OCI-LY1 (cell line): ENCODE results near the gene RAD51B.

ENCODE experiments used
- H2AFZ ChIP-seq: fragments of 200-600 bp; sonication (generic), shearing (Covaris generic); 2 replicates; pipeline ENCODE4 v1.6.0; 2014; ENCODE audit warnings: antibody characterized with exemption, mild to moderate bottlenecking, low read length
- H3F3A ChIP-seq: fragments of 200-600 bp; sonication (generic), shearing (Covaris generic); 2 replicates; pipeline ENCODE4 v1.6.0; 2014; ENCODE audit warnings: mild to moderate bottlenecking, antibody characterized with exemption, low read length, moderate library complexity; ENCODE audit not compliant: insufficient read depth
- H3K27ac ChIP-seq: fragments of 200-600 bp; sonication (generic); 2 replicates; pipeline ENCODE4 v1.5.1; 2014; ENCODE audit warnings: low read length, mixed run types, mild to moderate bottlenecking, low read depth; ENCODE audit not compliant: poor library complexity, severe bottlenecking
- H3K27me3 ChIP-seq: fragments of 200-600 bp; sonication (generic); 2 replicates; pipeline ENCODE4 v1.6.0; 2014; ENCODE audit warnings: antibody characterized with exemption, mild to moderate bottlenecking, low read length, moderate library complexity; ENCODE audit not compliant: insufficient read depth
- H3K36me3 ChIP-seq: fragments of 200-600 bp; sonication (generic); 2 replicates; pipeline ENCODE4 v1.6.1; 2014; ENCODE audit warnings: mild to moderate bottlenecking, antibody characterized with exemption, low read length, moderate library complexity, mixed read lengths; ENCODE audit not compliant: insufficient read depth
- H3K4me1 ChIP-seq: fragments of 200-600 bp; sonication (generic); 2 replicates; pipeline ENCODE4 v1.5.1; 2014; ENCODE audit warnings: mild to moderate bottlenecking, low read length, moderate library complexity; ENCODE audit not compliant: insufficient read depth, severe bottlenecking
- H3K4me2 ChIP-seq: fragments of 200-600 bp; sonication (generic), shearing (Covaris generic); 2 replicates; pipeline ENCODE4 v1.6.1; 2014; ENCODE audit warnings: low read length
- H3K4me3 ChIP-seq: fragments of 200-600 bp; sonication (generic); 2 replicates; pipeline ENCODE4 v1.5.1; 2014; ENCODE audit warnings: low read length, low read depth, mild to moderate bottlenecking, mixed read lengths; ENCODE audit not compliant: poor library complexity, severe bottlenecking
- H3K79me2 ChIP-seq: fragments of 200-600 bp; shearing (Covaris generic); 2 replicates; pipeline ENCODE4 v1.6.1; 2016; ENCODE audit warnings: mixed run types, low read length, mixed read lengths; ENCODE audit not compliant: insufficient read depth
- H3K9ac ChIP-seq: fragments of 200-600 bp; sonication (generic), shearing (Covaris generic); 2 replicates; pipeline ENCODE4 v1.6.1; 2014; ENCODE audit warnings: mild to moderate bottlenecking, low read length, mixed read lengths
- H3K9me2 ChIP-seq: fragments of 200-600 bp; sonication (generic), shearing (Covaris generic); 2 replicates; pipeline ENCODE4 v1.6.1; 2014; ENCODE audit warnings: low read depth, mild to moderate bottlenecking, low read length, mixed read lengths
- H3K9me3 ChIP-seq: fragments of 200-600 bp; shearing (Covaris generic); 2 replicates; pipeline ENCODE4 v1.6.1; 2014; ENCODE audit warnings: low read length, mixed read lengths
- H4K20me1 ChIP-seq: fragments of 200-600 bp; sonication (generic), shearing (Covaris generic); 2 replicates; pipeline ENCODE4 v1.6.0; 2016; ENCODE audit warnings: mild to moderate bottlenecking, low read length; ENCODE audit not compliant: insufficient read depth
- CTCF ChIP-seq: fragments of 200-600 bp; sonication (generic), shearing (Covaris generic); IDR thresholded peaks from 2 replicates; pipeline ENCODE4 v1.5.1; 2017; ENCODE audit warnings: mild to moderate bottlenecking, antibody characterized with exemption, low read length, moderate library complexity, mixed read lengths
- EZH2 ChIP-seq: fragments of 200-600 bp; sonication (generic), shearing (Covaris generic); IDR thresholded peaks from 2 replicates; pipeline ENCODE4 v1.8.0; 2017; ENCODE audit warnings: borderline replicate concordance, mixed run types, mild to moderate bottlenecking, antibody characterized with exemption, low read length, moderate library complexity, mixed read lengths

The RAD51B gene

GRCh38 chr14:68506021-68506644 lies 686.6 kb downstream of the RAD51B start:
- peak overlapping the region; percentile 66 for H3K4me2 ChIP-seq
- H3K79me2 ChIP-seq, result no peaks in the 10 kb centered on the region
- H2AFZ ChIP-seq, result no peak overlapping the region
- no peaks in the 10 kb centered on the region for H3K36me3 ChIP-seq
- peak overlapping the region; percentile 98 for H3K27ac ChIP-seq
- peak overlapping the region; percentile 42 for H3K4me3 ChIP-seq
- TF ChIP-seq CTCF, result no peak
- no peak for TF ChIP-seq EZH2
- H3K9ac ChIP-seq, result peak overlapping the region; percentile 56
- no peaks in the 10 kb centered on the region for H4K20me1 ChIP-seq
- no peaks in the 10 kb centered on the region for H3K9me3 ChIP-seq
- H3K4me1 ChIP-seq, result peaks cover 58% of the 10 kb centered on the region
- no peaks in the 10 kb centered on the region for H3K9me2 ChIP-seq
- H3F3A ChIP-seq, result 0 out of 2 replicates have a peak, but pooled peaks cover 6% of the 10 kb centered on the region
- no peaks in the 10 kb centered on the region for H3K27me3 ChIP-seq

DNA sequence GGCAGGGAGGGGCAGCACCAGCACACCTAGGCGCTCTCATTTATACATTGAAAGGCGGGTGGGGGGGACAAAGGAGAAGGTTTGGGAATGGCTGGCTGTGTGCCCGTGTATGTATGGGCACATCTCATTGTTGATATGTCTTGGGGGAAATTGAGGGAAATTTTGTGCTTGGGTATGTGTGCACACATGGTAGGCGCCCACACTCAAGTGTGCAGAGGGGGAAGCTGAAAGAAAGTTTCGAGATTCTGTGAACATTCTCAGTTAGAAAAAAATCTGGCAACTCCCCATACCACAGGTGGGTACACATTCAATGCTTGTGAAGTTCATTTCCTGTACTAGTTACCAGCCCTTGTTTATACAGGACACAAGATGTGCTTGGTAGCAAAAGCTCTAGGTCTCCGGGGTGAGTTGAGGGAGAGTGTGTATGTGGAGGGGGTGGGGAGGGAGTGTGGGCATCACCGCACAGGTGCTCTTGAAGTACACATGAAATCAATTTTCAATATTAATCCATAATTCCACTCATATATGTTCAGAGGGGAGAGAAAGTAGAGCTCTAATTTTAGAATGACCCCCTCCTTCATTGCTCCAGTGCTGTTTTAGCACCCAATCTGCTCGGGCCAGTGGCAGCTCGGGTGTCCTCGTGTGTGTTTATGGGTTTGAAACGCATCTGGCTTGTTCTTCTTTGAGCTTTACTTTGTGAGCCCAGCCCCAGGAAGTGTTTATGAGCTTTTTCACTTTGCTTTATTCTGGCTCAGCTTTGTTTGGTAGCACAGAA lies 687.3 kb downstream of the RAD51B start:
- TF ChIP-seq CTCF, result no peak
- no peak for TF ChIP-seq EZH2
- Histone ChIP-seq H3K4me3 (peak overlapping the region; percentile 42), H3K36me3 (no peaks in the 10 kb centered on the region), H3K9ac (peak overlapping the region; percentile 56), H3K9me3 (no peaks in the 10 kb centered on the region), H3K9me2 (no peaks in the 10 kb centered on the region), H3F3A (0 out of 2 replicates have a peak, but pooled peaks cover 6% of the 10 kb centered on the region), H3K79me2 (no peaks in the 10 kb centered on the region), H3K4me1 (peaks cover 51% of the 10 kb centered on the region), H3K4me2 (peak overlapping the region; percentile 66), H4K20me1 (no peaks in the 10 kb centered on the region), H3K27me3 (no peaks in the 10 kb centered on the region), H3K27ac (peak overlapping the region; percentile 98), H2AFZ (no peak overlapping the region)

GRCh38 chr14:68507544-68508081 lies 688.0 kb downstream of the RAD51B start:
- Histone ChIP-seq H4K20me1 (no peaks in the 10 kb centered on the region), H3K4me3 (peak overlapping the region; percentile 42), H3K79me2 (no peaks in the 10 kb centered on the region), H3K9me2 (no peaks in the 10 kb centered on the region), H3K4me2 (peak overlapping the region; percentile 66), H2AFZ (no peak overlapping the region), H3K9ac (peak overlapping the region; percentile 56; the same call in 1 of the 2 replicates), H3K36me3 (no peaks in the 10 kb centered on the region), H3K9me3 (no peaks in the 10 kb centered on the region), H3K27ac (peak overlapping the region; percentile 98), H3F3A (0 out of 2 replicates have a peak, but pooled peaks cover 6% of the 10 kb centered on the region), H3K27me3 (no peaks in the 10 kb centered on the region), H3K4me1 (peaks cover 44% of the 10 kb centered on the region)
- TF ChIP-seq CTCF (no peak), EZH2 (no peak)
